CD4-positive, alpha-beta memory T cell (primary cell): ENCODE data around the gene KCNJ5. TPM values are rescaled to one million over a fixed set of nuclear protein-coding genes. Genes with fewer than 3 reads are reported as not detected.

Source experiments
- CTCF ChIA-PET: fragments of 350-600 bp; sonication (Branson Sonifier 250); formaldehyde crosslinking; loops from one replicate; lab custom pipeline; 2021; ENCODE audit warnings: inconsistent platforms; ENCODE audit not compliant: partially characterized antibody; lab: Charles Lee
- POLR2A ChIA-PET: fragments of 350-600 bp; sonication (Branson Sonifier 250); formaldehyde crosslinking; loops from one replicate; lab custom pipeline; 2021; ENCODE audit not compliant: partially characterized antibody; lab: Charles Lee
- DNase-seq, 5 donors: peaks; one replicate each; pipeline versions ENCODE4 v3.0.0 to v3.0.0-alpha.2; 2020 to 2022; ENCODE audit warnings: mixed read lengths in 1 of 5
- H3K27ac ChIP-seq: one replicate; pipeline ENCODE4 v1.7.0; 2013; ENCODE audit warnings: low read depth, low read length
- H3K27me3 ChIP-seq: 2 replicates; pipeline ENCODE4 v1.7.0; 2013; ENCODE audit warnings: mild to moderate bottlenecking, low read length, moderate library complexity; ENCODE audit not compliant: insufficient read depth
- H3K36me3 ChIP-seq: 2 replicates; pipeline ENCODE4 v1.7.0; 2013; ENCODE audit warnings: mild to moderate bottlenecking, low read length, moderate library complexity; ENCODE audit not compliant: insufficient read depth
- H3K4me1 ChIP-seq: 2 replicates; pipeline ENCODE4 v1.7.0; 2013; ENCODE audit warnings: mild to moderate bottlenecking, low read length, moderate library complexity; ENCODE audit not compliant: insufficient read depth
- H3K4me3 ChIP-seq, 2 donors: one replicate each; pipeline ENCODE4 v1.7.0; 2013; ENCODE audit warnings: low read length in 2 of 2, mild to moderate bottlenecking in 1 of 2
- H3K9me3 ChIP-seq, 2 donors: one replicate each; pipeline ENCODE4 v1.7.0; 2013; ENCODE audit warnings: low read length in 2 of 2, control low read depth in 1 of 2; ENCODE audit not compliant: control insufficient read depth in 1 of 2
- H3K27ac Mint-ChIP-seq, 7 donors: one replicate each; pipeline ENCODE4 v1.8.0; 2020 to 2021; ENCODE audit warnings: mixed read lengths in 7 of 7, mild to moderate bottlenecking in 6 of 7, inconsistent platforms in 3 of 7, moderate library complexity in 3 of 7
- H3K27me3 Mint-ChIP-seq, 2 donors: one replicate each; pipeline ENCODE4 v1.8.0; 2020 to 2021; ENCODE audit warnings: mixed read lengths in 2 of 2
- H3K36me3 Mint-ChIP-seq, 2 donors: one replicate each; pipeline ENCODE4 v1.8.0; 2020 to 2021; ENCODE audit warnings: mixed read lengths in 2 of 2, inconsistent platforms in 1 of 2, mild to moderate bottlenecking in 1 of 2
- H3K4me1 Mint-ChIP-seq, 4 donors: one replicate each; pipeline ENCODE4 v1.8.0; 2020 to 2021; ENCODE audit warnings: mixed read lengths in 4 of 4, mild to moderate bottlenecking in 1 of 4
- H3K4me3 Mint-ChIP-seq, 8 donors: one replicate each; pipeline ENCODE4 v1.8.0; 2020 to 2021; ENCODE audit warnings: mixed read lengths in 8 of 8, mild to moderate bottlenecking in 7 of 8, moderate library complexity in 6 of 8, inconsistent platforms in 3 of 8
- H3K9me3 Mint-ChIP-seq, 8 donors: one replicate each; pipeline ENCODE4 v1.8.0; 2020 to 2021; ENCODE audit warnings: mixed read lengths in 8 of 8, mild to moderate bottlenecking in 5 of 8, inconsistent platforms in 3 of 8, moderate library complexity in 1 of 8
- intact Hi-C: fragments of 100-400 bp; cut with micrococcal nuclease; formaldehyde crosslinking; loops from one replicate; pipeline ENCODE4 v1.15.1; 2023
- polyA plus RNA-seq, 2 donors: library from polyadenylated mRNA; unstranded; fragments of 300-500 nt; fragmentation: Illumina TruSeq; gene quantifications; one replicate each; pipeline ENCODE4 v1.2.3, GENCODE V29; 2021
- total RNA-seq, 2 experiments: library from RNA; stranded (reverse); gene quantifications; one replicate each; pipeline ENCODE4 v1.2.3, GENCODE V29; 2021

Gene KCNJ5
- total and polyA plus RNA-seq, 4 experiments from 2014 or later = 0.23 to 0.33 TPM; not detected in 2

DNA sequence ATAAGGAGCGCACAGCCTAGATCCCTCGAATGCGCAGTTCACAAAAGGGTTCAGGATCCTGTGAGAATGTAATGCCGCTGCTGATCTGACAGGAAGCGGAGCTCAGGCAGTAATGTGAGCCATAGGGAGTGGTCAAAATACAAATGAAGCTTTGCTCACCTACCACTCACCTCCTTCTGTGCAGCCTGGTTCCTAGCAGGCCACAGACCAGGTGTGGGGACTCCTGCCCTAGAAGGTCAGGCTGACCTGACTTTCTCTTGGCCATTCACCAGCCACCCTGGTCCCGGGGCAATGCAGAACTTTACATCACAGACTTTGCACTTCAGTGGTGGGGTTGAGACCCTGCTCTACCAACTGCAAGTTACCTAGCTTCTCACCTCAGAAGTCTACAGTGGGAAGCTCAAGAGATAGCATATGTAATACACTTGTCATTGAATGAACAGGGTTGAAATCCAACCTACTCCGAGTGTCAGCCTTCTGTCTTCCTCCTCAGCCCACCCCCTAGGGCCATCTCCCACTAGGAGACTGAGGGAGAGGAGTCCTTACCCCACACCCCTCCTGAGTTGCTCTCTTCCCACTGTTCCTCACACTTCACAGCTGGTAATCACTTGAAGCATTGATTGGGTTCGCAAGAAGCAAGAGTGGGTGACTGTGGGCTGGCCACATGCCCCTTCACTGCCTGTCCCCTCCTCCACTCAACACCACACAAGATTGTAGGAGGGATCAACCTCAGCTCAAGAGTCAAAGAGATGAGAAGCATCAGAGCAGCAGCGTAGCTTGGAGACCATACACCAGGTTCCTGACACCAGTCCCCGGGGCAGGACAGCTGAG lies 22.1 kb upstream of the KCNJ5 start:
- no peaks in the 10 kb centered on the region for H3K4me1 Mint-ChIP-seq
- H3K36me3 Mint-ChIP-seq = no peaks in the 10 kb centered on the region
- H3K4me3 ChIP-seq = no peak overlapping the region
- intact Hi-C loops = no loop called here
- DNase-seq = peak in 3 of 5 donors; percentile 33 to 48 (median 46)
- H3K4me3 Mint-ChIP-seq = no peak overlapping the region
- H3K36me3 ChIP-seq = no peaks in the 10 kb centered on the region
- H3K9me3 ChIP-seq = no peaks in the 10 kb centered on the region
- H3K4me1 ChIP-seq = no peaks in the 10 kb centered on the region
- no peaks in the 10 kb centered on the region for H3K27me3 ChIP-seq
- no peak overlapping the region for H3K27ac ChIP-seq
- peak overlapping the region in 1 of 7 donors; percentile 65 for H3K27ac Mint-ChIP-seq
- no peaks in the 10 kb centered on the region for H3K9me3 Mint-ChIP-seq
- ChIA-PET CTCF (interaction anchor here (0.8 to 1.5 kb wide), 5 partner anchors 11 to 38 kb away, joined by 3 to 8 read pairs (median 3); no protein-coding TSS in a partner anchor), POLR2A (interaction anchor here (0.6 to 1.1 kb wide), 3 partner anchors 12 to 365 kb away, joined by 3 read pairs; no protein-coding TSS in a partner anchor)
- H3K27me3 Mint-ChIP-seq = no peaks in the 10 kb centered on the region

DNA sequence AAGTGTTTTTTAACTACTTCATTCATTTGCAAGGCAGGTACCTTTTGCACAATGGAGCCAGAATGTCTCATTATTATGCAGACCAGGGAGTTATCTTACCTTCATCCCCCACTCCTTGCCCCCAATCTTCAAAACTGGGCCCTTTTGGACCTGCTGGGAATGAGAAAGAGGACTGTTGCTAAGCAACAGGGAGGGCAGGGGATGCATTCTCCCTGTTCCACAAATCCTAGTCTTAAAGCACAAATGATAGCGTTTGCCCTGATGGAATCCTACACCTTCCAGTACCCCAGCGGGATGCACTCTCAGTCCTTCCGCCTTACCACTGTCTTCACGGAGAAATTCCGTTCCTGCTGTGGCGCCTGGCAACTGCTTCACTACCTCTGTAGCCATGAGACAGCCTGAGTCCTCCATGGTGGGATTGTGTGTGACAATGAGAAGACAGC lies 20.0 kb upstream of the KCNJ5 start:
- DNase-seq = no peak
- Histone ChIP-seq H3K27ac (no peak overlapping the region), H3K9me3 (no peaks in the 10 kb centered on the region), H3K4me3 (no peak overlapping the region), H3K36me3 (no peaks in the 10 kb centered on the region), H3K4me1 (no peaks in the 10 kb centered on the region), H3K27me3 (no peaks in the 10 kb centered on the region)
- H3K4me3 Mint-ChIP-seq = no peak overlapping the region
- no peaks in the 10 kb centered on the region for H3K36me3 Mint-ChIP-seq
- H3K9me3 Mint-ChIP-seq = no peaks in the 10 kb centered on the region
- no peaks in the 10 kb centered on the region for H3K4me1 Mint-ChIP-seq
- no peaks in the 10 kb centered on the region for H3K27me3 Mint-ChIP-seq
- intact Hi-C loops = no loop called here
- ChIA-PET CTCF (no interaction called here), POLR2A (no interaction called here)
- no peak overlapping the region for H3K27ac Mint-ChIP-seq

DNA sequence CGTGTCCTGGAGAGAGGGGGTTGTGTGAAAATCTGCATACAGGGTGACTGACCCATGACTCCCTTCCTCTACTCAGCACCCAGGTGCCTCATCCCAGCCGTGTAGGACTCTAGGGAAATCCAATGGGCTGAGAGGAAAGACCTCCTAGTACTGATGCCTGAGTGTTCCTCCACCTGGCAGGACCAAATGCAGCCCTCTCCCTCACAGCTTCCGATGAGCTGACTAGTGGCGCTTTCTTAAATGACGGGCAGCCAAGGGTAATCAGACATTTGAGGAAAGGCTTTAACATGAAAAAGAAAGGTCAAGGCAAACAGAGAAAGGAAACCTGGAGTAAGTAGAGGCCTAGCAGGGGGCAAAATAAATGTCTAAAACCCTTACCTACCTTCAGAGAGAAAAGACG lies 19.1 kb upstream of the KCNJ5 start:
- Histone ChIP-seq H3K36me3 (no peaks in the 10 kb centered on the region), H3K27ac (no peak overlapping the region), H3K4me3 (no peak overlapping the region), H3K9me3 (no peaks in the 10 kb centered on the region), H3K4me1 (no peaks in the 10 kb centered on the region), H3K27me3 (no peaks in the 10 kb centered on the region)
- ChIA-PET POLR2A (no interaction called here), CTCF (interaction anchor here (0.9 kb wide), 1 partner anchor 85 kb away, joined by 3 read pairs; no protein-coding TSS in a partner anchor)
- Mint-ChIP-seq H3K9me3 (no peaks in the 10 kb centered on the region), H3K27ac (no peak overlapping the region), H3K36me3 (no peaks in the 10 kb centered on the region), H3K4me3 (no peak overlapping the region), H3K27me3 (no peaks in the 10 kb centered on the region), H3K4me1 (no peaks in the 10 kb centered on the region)
- DNase-seq = no peak
- intact Hi-C loops = no loop called here

- no peaks in the 10 kb centered on the region for H3K36me3 Mint-ChIP-seq
- intact Hi-C loops = no loop called here
- no peak overlapping the region for H3K4me3 Mint-ChIP-seq
- DNase-seq = no peak
- no peaks in the 10 kb centered on the region for H3K9me3 Mint-ChIP-seq
- H3K4me1 ChIP-seq = no peaks in the 10 kb centered on the region
- H3K27me3 Mint-ChIP-seq = no peaks in the 10 kb centered on the region
- no peak overlapping the region for H3K4me3 ChIP-seq
- H3K36me3 ChIP-seq = no peaks in the 10 kb centered on the region
- no peaks in the 10 kb centered on the region for H3K9me3 ChIP-seq
- no peak overlapping the region for H3K27ac ChIP-seq
- no peaks in the 10 kb centered on the region for H3K4me1 Mint-ChIP-seq
- no peak overlapping the region for H3K27ac Mint-ChIP-seq
- ChIA-PET POLR2A (no interaction called here), CTCF (interaction anchor here (0.9 kb wide), 1 partner anchor 84 kb away, joined by 3 read pairs; no protein-coding TSS in a partner anchor)
- no peaks in the 10 kb centered on the region for H3K27me3 ChIP-seq
These were observed 18.6 kb upstream of the KCNJ5 start for GRCh38 chr11:128872594-128872993.

- POLR2A ChIA-PET = no interaction called here
- H3K27ac ChIP-seq = no peak overlapping the region
These were observed 16.7 kb upstream of the KCNJ5 start for GRCh38 chr11:128874427-128874826.

GRCh38 chr11:128876133-128876650 lies 15.0 kb upstream of the KCNJ5 start:
- Histone ChIP-seq H3K9me3 (no peaks in the 10 kb centered on the region), H3K4me3 (no peak overlapping the region), H3K4me1 (no peaks in the 10 kb centered on the region), H3K27me3 (no peaks in the 10 kb centered on the region), H3K27ac (no peak overlapping the region), H3K36me3 (no peaks in the 10 kb centered on the region)
- no peak for DNase-seq
- POLR2A ChIA-PET = no interaction called here
- Mint-ChIP-seq H3K27ac (no peak overlapping the region), H3K4me3 (no peak overlapping the region), H3K9me3 (no peaks in the 10 kb centered on the region), H3K27me3 (peaks cover 3 to 6% of the 10 kb centered on the region in 2 donors), H3K4me1 (peaks cover 0 to 4% (median 0%) of the 10 kb centered on the region in 4 donors), H3K36me3 (no peaks in the 10 kb centered on the region)
- CTCF ChIA-PET = interaction anchor here (1.2 kb wide), 1 partner anchor 10 kb away, joined by 4 read pairs; no protein-coding TSS in a partner anchor
- intact Hi-C loops = no loop called here

More at GRCh38 chr11:128874427-128874826, 16.7 kb upstream of the KCNJ5 start:
- Histone ChIP-seq H3K36me3 (no peaks in the 10 kb centered on the region), H3K27me3 (no peaks in the 10 kb centered on the region), H3K9me3 (no peaks in the 10 kb centered on the region), H3K4me3 (no peak overlapping the region), H3K4me1 (no peaks in the 10 kb centered on the region)
- Mint-ChIP-seq H3K27me3 (peaks cover 1 to 5% of the 10 kb centered on the region in 2 donors), H3K9me3 (no peaks in the 10 kb centered on the region), H3K4me3 (no peak overlapping the region), H3K36me3 (no peaks in the 10 kb centered on the region), H3K4me1 (peaks cover 0 to 4% (median 0%) of the 10 kb centered on the region in 4 donors), H3K27ac (no peak overlapping the region)
- intact Hi-C loops = no loop called here
- no peak for DNase-seq
- CTCF ChIA-PET = interaction anchor here (1.3 to 1.8 kb wide), 2 partner anchors 10 to 11 kb away, joined by 4 read pairs; no protein-coding TSS in a partner anchor

DNA sequence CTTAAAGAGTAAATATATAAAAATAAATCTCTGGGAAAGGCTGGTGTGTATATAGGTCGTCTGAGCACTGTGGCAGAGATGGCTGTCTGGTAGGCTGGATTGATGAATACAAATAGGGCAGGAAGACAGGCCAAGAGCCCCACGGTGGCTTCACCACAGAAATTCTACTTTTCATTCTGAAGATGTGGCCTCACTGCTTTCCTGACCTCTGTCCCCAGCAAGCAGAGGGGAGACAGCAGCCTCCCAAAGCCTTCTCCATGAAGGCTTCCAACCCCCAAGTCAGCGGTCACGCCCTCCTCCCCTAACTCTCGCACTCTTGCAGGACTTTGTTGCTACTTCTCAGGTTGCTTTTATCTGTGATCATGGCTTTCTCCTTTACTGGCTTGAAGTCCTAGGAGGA lies 13.4 kb upstream of the KCNJ5 start:
- Histone ChIP-seq H3K27me3 (no peaks in the 10 kb centered on the region), H3K4me1 (no peaks in the 10 kb centered on the region), H3K9me3 (no peaks in the 10 kb centered on the region), H3K27ac (no peak overlapping the region), H3K36me3 (no peaks in the 10 kb centered on the region), H3K4me3 (no peak overlapping the region)
- ChIA-PET POLR2A (no interaction called here), CTCF (interaction anchor here (1.2 kb wide), 1 partner anchor 79 kb away, joined by 3 read pairs; no protein-coding TSS in a partner anchor)
- peaks cover 0 to 4% (median 0%) of the 10 kb centered on the region in 4 donors for H3K4me1 Mint-ChIP-seq
- no peaks in the 10 kb centered on the region for H3K9me3 Mint-ChIP-seq
- peak overlapping the region in 1 of 7 donors; percentile 39 for H3K27ac Mint-ChIP-seq
- peaks cover 9 to 11% of the 10 kb centered on the region in 2 donors for H3K27me3 Mint-ChIP-seq
- no peaks in the 10 kb centered on the region for H3K36me3 Mint-ChIP-seq
- DNase-seq = no peak
- intact Hi-C loops = no loop called here
- no peak overlapping the region for H3K4me3 Mint-ChIP-seq
